HG03139 (cell line): Measurements from ENCODE around the gene RPL22.

Experiments
- ATAC-seq: cut with Tn5 transposase; IDR thresholded peaks from one replicate; pipeline ENCODE4 v1.9.1; 2021; ENCODE audit not compliant: unreplicated experiment

RPL22 gene

GRCh38 chr1:6175411-6175828 is 24.0 kb downstream of the RPL22 start:
- no peak for ATAC-seq

DNA sequence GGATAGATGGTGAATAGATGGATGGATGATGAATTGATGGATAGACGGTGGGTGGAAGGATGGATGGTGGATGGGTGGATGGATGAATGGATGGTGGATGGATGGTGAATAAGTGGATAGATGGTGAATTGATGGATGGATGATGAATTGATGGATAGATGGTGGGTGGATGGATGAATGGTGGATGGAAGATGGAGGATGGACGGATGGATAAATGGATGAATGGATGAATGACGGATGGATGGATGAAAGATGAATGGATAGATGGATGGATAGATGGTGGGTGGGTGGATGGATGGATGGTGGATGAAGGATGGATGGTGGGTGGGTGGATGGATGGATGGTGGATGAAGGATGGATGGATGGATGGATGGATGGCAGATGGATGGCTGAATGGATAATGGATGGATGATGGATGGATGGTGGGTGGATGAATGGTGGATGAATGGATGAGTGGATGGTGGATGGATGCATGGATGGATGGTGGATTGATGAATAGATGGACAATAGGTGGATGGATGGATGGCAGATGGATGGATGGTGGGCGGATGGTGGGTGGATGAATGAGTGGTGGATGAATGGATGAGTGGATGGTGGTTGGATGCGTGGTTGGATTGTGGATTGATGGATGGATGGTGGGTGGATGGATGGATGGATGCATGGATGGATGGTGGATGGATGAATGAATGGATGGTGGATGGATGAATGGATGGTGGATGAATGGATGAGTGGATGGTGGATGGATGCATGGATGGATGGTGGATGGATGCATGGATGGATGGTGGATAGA is 24.6 kb downstream of the RPL22 start:
- ATAC-seq, result no peak

DNA sequence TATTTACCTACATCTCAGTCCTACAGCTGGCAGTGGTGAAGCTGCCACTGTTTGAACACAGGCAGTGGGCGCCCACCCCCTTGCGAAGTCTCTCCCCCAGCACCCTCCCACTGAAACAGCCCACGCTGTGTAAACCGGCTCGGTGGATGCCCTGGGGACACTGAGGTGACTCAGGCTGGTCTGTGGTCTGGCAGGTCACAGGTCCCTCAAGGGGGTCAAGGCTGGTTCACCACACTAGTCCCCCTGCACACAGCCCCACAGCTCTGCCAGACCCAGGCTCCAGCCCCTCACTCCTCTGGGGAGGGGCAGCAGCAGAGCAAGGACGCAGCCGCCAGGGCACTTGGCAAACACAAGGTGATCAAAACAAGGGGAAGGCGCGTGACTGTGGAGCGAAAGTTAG is 26.8 kb downstream of the RPL22 start:
- no peak for ATAC-seq

- no peak for ATAC-seq
These were observed 27.8 kb downstream of the RPL22 start for GRCh38 chr1:6171548-6172124.

- ATAC-seq, result no peak
These were observed 28.6 kb downstream of the RPL22 start for GRCh38 chr1:6170742-6171201.

DNA sequence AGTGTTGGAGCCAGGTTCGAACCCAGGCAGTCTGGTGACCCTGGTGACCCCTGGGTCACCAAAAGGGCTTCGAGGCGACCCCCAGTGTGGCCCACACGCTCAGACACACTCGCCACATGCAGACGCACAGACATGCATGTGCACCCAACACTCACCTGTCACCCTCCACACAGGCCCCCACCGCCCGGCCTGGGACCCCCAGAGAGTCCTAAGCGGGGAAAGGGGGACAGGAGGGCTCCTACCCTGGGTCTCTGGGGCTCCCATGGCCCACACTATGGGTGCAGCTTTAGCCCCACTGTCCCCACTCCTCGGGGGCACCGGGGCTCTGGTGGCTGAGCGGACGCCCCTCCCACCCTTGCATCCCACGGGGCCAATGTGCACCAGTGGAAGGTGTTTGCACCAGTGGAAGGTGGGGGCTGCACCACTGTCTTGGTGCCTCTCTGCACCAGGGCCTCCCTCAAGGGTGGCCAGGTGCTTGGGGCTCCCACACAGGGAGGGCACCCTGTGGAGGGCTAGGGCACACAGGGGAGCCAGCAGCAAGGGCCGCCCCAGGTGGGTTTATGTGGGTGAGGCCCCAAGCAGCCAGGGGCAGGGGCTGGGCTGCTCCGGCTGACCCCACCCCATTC is 29.2 kb downstream of the RPL22 start:
- ATAC-seq, result no peak

- ATAC-seq, result no peak
These were observed 30.3 kb downstream of the RPL22 start for GRCh38 chr1:6168947-6169586.

DNA sequence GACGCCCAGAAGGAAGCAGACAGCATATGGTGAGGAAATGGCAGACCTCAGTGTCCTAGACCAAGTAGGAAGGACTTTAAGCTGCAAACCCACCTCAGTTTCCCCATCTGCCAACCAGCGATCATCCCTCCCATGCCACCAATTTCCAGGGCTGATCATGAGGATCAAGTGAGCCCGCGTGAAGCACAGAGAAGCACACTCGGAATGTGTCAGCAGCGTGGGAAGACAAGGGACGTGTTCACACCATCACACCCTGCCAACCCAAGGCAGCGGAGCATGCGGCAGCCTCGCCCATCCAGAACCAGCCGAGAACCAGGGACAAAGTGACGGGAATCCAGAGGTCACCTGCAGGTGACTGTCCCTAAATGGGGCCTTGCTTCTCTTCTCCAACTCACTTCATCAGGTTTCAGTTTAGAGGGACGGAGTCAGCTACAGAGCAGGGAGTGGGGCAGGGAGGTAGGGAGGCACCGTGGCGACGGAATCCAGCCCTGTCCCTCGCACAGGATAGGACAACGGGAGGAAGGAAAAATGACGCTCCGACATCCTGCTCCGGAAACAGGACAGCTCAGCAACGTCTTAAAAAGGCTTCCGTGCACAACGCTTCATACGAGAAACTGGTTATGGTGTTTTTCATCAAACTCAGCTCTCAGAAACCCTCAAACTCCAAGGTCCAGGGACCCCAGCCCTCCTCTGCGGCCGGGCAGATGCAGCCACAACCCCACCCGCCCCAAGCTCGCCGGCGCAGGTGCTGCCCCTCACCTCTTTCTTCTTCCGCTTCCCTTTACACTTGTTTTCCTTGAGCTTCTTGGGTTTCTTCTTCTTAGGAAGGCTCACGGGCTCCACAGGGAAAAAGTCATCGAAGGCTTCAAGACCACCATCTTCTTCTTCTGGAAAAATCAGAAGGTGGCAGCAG is 31.7 kb downstream of the RPL22 start:
- no peak for ATAC-seq

GRCh38 chr1:6166655-6167390 is 32.6 kb downstream of the RPL22 start:
- ATAC-seq, result no peak

DNA sequence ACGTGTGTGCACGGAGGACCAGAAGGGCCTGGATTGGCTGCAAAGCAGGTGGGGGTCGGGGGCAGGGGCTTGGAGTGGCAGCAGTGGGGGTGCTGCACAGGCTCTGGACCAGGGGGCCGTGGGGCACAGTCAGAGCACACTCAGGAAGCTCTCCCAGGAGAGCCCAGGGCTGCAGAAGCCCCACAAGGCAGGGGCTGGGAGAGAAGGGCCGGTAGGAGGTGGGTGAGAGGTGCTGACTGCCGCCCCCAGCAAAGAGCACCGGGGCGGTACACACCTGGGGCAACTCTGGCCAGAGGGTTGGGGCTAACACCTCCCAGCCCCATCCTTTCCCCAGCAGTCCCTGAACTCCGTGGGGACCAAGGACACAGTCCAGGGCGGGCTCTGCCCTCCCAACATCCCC is 33.2 kb downstream of the RPL22 start:
- no peak for ATAC-seq

DNA sequence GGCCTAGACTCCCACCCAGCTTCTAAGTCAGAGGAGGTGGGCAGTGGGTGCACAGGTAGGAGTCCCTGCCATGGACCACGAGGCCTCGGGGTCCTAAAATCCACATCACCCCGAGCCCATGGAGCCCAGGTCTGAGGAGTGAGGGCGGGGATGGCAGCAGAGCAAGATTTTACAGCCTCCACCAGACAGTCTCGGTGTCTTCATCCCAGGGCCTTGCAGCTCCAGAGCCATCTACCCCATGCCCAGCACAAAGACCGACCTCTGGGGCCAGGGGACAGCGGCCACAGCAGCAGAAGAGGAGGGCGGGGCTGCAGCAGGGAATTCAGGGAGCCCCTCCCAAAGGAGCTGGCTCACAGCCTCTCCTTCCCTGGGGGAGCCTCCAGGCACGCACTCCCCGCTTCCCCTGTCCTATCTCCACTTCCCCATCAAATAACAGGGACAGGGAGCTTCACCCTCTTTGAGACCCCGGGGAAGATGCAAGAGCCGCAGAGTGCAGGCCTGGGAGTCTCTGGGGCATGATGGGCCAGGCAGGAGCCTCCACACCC is 33.9 kb downstream of the RPL22 start:
- ATAC-seq, result no peak

DNA sequence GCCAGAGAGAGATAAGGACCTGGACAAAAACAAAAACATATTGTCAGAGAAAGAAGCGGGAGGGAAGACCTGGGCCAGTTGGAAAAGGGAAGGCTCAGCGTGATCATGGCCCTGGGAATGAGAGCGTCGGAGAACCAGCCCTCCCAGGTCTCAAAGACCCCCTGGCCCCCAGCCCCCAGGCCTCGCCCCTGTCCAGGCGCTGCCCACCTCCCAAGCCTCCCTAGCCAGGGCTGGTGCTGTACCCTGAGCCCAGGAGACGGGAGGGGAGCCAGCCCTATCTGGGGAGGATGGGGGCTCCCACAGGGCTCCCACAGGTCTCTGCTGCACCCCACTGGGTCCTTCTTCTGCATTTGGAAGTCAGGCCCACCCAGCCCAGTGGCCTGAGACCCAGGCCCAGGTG is 34.4 kb downstream of the RPL22 start:
- ATAC-seq, result no peak

- ATAC-seq, result no peak
These were observed 35.3 kb downstream of the RPL22 start for GRCh38 chr1:6163973-6164617.

- no peak for ATAC-seq
These were observed 36.0 kb downstream of the RPL22 start for GRCh38 chr1:6163191-6163972.

DNA sequence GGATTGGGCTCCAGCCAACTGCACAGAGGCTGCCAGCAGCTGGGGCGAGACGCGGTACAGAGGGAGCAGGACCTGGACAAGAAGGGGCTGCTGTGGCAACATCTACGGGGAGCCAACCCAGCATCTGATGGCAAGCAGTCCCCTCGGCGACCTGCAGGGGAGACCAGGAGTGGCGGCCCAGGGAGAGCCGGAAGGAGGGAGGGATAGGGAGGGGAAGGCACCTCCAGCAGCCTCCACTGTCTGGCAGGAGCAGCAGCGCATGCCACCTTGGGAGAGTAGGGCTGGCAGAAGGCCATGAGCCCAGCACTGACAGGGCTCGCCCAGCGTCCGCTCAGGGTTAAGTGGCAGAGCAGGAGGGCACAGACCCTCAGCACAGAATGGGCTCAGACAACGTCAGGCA is 36.6 kb downstream of the RPL22 start:
- no peak for ATAC-seq

DNA sequence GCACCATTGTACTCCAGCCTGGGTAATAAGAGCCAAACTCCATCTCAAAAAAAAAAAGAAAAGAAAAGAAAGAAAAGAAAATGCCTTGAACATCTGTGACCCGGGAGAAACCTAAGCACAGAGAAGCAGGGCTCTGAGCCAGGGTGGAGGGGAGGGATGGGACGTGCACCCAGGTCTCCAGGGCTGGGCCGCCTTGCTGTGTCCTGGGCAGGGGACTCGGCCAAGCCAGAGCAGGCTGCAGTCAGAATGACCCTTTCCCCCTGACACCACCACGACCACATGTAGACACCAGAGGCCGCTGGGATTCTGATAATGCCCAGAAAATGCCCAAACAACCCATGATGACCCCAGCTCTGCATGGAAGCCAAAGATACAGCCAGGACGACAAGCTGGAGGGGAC is 37.1 kb downstream of the RPL22 start:
- ATAC-seq, result no peak

GRCh38 chr1:6158181-6158580 is 41.2 kb downstream of the RPL22 start:
- ATAC-seq, result no peak

DNA sequence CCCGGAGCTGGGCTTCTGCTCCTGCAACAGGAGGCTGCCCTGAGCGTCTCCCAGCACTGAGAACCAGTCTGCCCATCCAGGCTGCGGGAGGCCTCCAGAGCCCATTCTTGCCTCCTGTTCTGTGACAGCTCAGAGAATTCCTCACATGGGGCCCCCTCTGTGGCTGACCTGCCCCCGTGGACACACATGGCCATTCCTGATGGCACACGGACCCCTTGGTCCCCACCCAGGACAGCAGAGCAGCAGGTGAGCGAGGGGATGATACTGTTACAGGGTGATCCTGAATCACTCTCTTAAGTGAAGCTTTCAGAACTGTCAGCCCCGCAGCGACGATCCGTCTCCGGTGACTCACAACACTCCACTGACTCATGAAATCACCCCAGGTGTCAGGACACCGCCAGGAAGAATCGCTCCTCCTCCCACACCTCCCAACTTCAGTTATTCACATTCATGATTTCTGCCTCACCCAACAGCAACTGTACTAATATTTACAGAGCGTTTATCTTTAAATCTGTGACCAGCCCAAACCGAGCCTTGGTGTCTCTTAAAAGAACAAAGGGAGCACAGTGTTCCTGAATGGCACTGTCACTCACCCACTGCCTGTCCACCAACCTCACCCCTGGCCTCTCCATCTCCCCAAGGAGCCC is 41.7 kb downstream of the RPL22 start:
- no peak for ATAC-seq
